HG02973 (cell line): ENCODE data around the gene ADSS2.
"Not testable (repeated sequence)": the region's sequence is repeated elsewhere in the genome, so short reads cannot be mapped to it uniquely, and the experiment has no call there.

ENCODE experiments used
- ATAC-seq: cut with Tn5 transposase; IDR thresholded peaks from one replicate; pipeline ENCODE4 v1.9.1; 2021; ENCODE audit warnings: moderate library complexity; ENCODE audit not compliant: unreplicated experiment

The ADSS2 gene

DNA sequence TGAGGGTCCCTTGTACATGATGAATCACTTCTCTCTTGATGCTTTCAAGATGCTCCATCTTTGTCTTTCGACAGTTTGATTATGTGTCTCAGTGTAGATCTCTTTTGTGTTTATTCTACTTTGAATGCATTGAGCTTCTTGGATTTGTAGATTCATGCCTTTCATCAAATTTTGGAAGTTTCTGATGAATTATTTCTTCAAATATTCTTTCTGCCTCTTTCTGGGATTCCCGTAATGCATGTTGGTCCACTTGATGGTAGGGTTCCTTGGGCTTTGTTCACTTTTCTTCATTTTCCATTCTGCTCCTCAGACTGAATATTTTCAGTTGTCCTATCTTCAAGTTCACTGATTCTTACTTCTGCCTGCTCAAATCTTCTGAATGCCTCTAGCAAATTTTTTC, 50.7 kb downstream of the ADSS2 start:
- no peak for ATAC-seq

DNA sequence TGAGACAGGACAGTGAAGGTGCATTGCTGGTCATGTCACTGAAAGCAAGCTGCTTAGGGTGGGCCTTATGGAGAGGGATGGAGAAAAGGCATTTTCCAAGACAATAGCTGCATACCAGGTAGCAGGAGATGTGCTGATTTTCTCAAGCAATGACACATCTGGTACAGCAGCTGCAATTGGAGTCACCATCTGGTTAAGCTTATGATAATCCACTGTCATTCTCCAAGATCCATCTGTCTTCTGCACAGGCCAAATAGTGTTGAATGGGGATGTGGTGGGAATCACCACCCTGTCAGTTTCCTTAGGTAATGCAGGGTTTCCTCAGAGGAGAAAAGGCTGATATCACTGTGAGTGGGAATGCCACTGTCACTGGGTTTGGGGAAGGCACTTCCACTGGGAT, 54.6 kb downstream of the ADSS2 start:
- ATAC-seq, result no peak

DNA sequence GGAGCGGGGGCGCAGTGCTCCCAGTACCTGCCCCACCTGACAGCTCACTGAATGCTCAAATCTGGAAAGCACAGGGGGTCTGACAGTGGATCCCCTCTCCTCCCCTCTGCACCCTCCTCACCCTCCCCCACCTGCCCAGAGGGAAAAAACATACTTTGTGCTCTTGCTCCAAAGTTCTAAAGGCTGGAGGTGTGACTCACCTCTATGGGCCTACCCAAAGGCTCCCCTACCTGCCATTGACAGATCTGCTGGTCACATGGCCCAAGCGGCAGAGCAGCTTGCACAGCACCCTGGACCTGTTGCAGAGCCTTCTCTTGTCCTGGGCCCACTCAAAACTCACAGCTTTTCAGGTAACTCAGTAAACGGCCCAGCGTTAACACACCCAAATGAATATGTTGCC, 55.7 kb downstream of the ADSS2 start:
- ATAC-seq, result no peak

DNA sequence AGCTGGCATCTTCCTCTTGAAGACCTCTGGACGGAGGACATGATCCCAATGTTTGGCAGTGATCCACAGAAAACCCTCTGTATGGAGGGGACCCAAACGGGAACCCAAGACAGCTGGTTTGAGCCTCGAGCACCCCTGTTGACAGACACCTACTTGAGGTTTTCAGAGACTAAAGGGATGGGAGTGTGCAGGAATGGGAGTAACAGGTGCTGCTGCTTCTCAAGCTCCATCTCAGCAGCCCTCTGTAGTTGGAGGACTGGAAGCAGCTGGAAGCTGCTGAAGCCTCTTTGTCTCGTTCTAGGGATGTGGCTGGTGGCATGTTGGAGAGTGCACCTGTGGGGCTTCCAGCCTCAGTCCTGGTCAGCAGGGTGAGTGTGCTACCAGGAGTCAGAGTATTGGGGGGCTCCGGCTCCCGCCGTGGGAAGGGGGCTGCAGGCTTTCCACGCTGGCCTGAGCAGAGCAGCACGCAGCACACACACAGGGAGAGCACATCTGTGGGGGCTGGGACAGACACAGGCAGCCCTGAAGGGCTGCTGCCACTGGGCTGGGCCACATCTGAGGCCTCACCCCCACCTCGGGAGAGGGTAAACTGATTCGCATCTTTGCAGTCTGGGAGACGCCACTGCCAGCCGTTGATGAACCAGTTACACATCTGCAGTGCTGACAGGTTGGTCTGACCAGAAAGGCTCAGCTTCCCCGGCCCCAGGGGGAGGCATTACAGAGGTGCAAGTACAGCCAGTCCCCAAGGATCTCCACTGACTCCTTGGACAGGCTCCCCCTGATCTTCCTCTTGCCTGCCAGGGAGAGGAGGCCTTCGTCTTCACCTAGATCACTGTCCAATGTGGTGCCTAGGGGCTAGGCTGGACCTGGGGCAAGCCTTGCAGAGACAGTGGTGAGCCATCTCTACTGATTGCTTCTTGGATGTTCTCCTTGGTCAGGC, 56.6 kb downstream of the ADSS2 start:
- ATAC-seq, result no peak

DNA sequence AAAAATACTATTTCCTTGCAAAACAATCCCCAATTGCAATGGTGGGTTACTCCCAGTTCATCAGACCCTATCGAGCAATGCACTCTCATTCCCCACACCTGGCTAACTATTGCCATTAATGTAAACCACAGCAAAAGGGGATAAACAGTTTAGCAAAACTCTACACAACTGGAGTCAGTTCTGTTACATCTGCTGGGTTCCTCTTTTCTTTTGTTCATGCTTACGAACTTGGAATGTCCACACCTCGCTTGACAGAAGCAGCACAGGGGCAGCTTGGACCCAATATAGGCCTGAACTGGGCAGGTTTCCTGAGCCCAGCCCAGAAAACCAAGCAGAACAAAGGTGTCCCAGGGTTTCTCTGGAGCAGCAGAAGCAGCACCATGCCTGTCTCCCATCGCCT, 57.4 kb downstream of the ADSS2 start:
- no peak for ATAC-seq

DNA sequence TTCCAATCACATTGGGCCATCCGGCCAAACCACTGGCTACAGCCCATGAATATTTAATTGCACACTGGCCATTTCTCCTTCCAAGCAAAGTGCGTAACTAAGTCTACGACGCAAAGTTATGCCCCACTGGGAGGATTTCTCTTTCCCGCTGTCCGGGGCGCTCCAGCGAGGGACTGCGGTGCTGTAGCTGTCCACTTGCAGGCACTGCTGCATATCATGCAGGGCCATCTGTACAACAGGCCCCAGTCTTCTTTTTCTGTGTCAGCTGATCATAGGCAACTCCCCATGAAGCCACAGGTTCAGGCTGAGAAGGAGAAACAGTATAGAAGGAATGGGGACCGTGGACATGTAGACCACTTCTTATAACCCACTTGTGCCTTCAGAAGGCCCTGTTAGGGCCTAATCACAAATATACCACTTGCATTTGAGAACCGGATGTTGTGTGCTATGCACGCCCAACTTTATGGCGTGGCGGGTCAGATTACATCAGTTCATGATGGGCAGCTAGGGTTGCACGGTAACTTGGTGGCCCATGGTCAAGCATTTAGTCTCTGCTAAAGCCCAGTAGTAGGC, 58.0 kb downstream of the ADSS2 start:
- no peak for ATAC-seq

DNA sequence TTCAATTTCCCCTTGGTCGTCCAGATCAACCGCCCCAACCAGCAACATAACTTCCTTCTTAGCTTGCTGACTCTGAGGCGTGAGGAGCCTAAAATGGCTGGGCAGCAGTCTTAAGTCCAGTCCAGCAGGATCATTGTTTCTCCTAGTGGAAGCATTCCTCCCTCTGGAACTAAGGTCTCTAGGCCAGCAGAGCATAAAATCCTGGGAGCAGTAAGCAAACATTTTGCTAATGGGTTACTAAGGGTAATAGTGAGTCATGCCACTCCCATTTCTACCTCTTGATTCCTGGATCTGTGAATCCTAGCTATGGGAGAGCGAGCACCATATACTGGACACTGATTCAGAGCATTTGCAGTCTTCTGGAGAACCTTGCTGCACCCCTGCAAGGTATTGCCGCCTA, 59.9 kb downstream of the ADSS2 start:
- no peak for ATAC-seq

DNA sequence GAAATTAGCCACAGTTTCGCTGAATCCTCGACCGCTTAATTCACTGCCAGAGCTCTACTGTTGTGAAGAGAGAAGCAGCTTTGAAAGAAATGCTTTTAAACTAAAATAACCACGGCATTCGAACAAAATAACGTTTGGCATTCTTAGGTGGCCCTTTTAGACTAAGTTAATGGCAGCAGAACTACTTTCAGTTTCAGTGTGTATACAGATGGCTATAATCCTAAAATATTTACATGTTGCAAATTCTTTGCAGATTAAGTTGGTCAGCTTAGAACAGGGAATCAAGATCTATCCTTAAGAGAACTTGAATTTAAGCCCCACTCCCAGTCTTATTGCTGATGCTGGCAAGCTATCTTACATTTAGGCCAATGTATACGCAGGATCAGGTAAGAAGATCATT, 62.7 kb downstream of the ADSS2 start:
- ATAC-seq, result no peak

DNA sequence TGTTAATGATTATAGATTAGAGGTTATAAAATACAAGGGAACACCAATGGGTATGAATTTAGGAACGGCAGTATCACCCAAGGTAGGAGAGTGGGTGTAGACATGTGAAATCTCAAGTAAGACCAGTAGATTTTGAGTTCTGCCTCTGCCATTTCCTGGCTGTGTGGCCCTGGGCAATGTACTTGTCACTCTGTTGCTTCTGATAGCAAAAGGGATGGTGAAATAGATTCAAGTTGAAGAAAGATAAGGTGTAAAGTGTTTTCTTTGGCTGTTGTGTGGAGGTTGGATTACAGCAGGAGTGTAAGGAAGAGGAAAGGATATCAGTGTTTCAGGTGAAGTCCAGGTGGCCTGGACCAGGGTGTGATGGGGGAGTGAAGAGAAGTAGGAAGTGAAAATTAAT, 64.3 kb downstream of the ADSS2 start:
- no peak for ATAC-seq

DNA sequence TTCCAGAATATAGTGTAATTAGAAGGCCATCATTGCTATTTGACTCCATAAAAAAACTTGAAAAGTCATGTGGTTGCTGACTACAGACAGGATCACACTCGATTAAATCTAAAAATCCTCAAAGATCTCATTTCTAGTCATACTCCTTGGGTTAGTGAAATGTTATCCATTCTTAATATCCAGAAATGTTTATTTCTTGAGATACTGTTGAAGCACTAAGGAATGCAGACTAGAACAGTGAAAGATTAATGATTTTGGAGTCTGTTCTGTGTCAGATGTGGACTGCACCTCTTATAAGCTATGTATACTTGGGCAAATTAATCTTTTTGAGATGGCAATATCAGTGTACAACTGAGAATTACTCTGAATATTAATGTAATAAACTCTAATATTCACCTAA, 65.1 kb downstream of the ADSS2 start:
- no peak for ATAC-seq

DNA sequence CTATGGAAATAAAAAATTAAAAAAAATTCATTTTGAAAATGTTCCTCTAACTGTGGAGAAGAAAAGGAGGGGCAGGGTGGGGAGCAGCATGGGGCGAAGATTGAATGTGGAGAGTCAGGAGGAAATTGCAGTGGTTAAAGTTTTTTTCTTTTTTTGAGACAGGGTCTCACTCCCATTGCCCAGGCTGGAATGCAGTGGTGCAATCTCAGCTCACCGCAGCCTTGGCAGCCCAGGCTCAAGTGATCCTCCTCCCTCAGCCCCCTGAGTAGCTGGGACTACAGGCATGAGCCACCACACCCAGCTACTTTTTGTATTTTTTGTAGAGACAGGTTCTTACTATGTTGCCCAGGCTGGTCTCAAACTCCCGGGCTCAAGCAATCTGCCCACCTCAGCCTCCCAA, 67.6 kb downstream of the ADSS2 start:
- ATAC-seq, result no peak

DNA sequence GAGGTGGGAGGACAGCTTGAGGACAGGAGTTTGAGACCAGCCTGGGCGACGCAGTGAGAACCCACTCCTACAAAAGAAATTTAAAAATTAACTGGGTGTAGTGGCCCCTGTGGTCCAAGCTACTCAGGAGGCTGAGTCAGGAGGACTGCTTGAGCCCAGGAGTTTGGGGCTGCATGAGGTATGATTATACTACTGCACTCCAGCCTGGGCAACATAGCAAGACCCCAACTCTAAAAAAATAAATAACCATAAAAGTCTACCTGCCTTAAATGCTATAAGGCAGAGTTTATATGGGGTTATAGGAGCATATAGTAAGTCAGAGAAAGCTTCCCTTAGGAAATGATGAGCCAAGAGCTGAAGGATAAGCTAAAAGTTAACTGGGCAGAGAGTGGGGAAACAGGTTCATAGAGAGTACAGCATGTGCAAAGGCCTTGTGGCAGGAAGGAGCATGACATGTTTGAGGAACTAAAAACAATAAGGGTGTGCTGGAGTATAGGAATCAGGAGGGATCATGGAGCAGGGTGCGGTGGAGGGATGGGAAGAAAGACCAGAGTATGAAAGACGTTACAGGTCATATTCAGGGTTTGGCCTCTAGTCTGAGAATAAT, 68.3 kb downstream of the ADSS2 start:
- ATAC-seq, result no peak

DNA sequence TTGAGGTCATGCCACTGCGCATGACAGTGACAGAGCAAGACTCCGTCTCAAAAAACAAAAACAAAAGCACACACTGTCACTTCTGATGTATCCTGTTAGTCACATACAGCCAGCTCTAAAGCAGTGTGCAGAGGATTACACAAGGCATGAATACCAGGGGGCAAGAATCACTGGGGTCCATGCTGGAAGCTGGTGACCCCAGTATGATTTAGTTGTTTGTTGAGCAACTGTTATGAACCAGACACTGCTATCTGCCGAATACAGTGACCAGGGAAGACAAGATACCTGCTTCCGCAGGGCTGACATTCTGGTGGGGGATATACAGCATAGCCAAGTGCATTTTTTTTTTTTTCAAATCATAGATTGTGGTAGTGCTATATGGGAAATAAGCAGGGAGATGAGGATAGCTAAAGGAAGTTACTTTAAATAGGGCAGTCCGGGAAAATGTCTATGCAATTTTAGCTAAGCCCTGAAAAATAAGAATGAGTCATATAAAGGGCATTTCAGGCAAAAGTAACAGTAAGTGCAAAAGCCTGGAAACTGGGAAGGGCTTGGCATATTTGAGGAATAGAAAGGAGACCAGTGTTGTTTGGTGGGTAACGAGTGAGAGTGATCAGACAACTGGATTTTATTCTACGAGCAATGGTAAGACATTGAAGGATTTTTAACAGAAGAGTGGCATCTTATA, 69.7 kb downstream of the ADSS2 start:
- no peak for ATAC-seq

DNA sequence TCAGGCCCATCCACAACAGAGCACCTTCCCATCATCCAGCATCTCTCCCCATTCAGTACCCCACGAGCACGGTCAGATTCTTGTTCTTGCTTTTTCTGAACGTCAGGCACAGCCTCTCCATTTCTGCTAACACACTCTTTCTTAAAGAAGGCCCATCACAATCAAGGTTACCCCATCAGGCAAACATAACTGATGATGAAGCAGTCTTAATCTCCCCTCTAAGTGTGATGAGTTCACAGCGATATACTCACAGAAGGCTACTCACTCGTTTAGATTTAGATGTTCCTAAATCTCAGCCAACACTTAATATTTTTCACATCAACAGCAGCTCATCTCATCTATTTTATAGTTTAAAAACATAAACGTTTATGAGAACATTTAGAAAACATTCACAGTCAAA, 75.6 kb downstream of the ADSS2 start:
- ATAC-seq, result no peak

DNA sequence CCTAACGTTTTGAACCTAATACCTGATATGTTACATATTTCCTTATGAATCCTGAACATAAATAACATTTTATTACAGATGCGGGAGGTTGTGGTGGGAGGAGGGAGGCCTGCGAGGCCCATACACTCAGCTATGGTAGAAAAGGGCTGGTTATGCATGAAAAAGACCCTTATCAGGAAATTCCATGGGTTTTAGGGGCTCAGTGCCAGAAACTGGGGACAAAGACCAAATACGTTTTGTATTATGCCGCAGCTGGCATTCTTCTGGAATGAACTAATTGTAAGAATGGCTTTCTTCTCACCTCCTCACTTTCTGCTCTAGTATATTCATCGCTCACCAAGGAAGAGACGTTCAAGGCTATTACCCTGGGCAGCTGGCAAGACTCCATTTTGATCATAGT, 76.7 kb downstream of the ADSS2 start:
- ATAC-seq, result no peak

DNA sequence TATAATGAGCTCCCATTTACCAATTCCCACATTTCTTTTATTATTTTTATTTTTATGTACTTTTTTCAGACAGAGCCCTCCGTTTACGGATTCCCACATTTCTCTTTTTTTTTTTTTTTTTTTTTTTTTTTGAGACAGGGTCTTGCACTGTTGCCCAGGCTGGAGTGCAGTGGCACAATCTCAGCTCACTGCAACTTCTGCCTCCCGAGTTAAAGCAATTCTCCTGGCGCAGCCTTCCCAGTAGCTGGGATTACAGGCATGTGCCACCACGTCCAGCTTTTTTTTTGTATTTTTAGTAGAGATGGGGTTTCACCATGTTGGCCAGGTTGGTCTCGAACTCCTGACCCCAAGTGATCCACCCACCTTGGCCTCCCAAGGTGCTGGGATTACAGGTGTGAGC, 77.2 kb downstream of the ADSS2 start:
- ATAC-seq, result not testable (repeated sequence)

DNA sequence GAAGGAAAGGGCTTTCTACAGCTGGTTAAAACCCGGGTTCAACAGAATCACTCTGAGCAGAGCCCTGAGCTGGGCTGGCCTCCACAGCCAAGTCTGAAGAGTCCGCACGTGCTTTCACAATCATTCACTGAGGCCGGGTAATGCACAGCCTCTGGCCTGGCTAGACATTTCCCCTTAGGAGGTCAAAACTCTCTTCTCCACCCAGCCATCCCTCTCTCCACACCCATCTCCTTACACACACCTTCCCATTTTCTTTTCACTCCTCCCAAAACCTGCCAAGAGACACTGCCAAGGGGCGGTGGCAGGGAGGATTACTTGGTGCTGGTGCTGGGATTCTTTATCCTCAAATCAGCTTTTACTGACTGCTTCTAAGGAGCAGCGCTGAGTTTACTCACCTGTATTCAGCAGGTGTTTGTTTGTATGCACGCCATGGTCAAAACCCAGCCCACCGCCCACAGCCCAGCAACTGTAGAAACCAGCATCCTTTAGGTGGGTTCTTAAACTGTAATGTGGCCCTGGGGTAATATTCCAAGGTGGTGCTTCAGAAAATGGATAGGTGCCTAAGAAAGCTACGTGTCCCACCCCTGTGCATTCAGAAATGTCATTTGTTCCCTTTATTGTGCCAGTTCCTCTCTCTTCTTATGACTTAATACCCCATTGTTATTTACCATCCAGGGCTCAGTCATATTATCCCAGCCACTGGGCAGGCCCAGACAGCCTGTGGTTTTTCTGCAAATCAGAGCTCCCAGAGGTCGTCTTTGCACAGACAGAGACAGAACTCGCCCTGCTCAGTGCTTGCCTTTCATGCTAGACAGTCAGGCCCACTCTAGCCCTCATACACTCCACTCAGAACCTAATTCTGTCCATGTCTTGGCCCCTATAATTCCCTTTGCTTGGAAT, 80.2 kb downstream of the ADSS2 start:
- ATAC-seq, result no peak

DNA sequence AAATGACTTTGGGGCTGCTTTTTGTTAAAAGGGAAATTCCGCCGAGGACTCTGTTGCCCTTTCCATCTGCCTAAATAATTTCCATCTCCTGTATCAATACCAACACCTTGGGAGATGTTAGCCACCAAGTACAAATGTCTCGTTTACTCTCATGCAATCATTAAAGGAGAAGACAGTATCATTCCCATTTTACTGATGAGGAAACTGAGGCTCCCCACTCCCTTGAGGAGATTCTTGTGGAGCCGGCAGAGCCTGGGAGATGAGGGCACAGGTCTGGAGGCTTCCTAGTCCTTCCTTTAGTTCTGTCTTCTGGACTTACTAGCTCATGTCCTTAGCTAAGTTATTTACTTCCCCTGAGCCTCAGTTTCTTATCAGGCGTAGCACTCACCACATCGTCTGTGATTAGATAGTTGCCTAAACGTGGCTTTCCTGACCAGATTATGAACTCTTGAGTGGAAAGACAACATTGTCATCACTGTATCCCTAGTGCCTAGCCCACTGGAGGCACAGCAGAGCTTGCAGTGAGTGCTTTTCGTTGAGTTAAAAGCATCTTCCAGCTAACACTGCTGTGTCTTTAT, 81.6 kb downstream of the ADSS2 start:
- no peak for ATAC-seq

DNA sequence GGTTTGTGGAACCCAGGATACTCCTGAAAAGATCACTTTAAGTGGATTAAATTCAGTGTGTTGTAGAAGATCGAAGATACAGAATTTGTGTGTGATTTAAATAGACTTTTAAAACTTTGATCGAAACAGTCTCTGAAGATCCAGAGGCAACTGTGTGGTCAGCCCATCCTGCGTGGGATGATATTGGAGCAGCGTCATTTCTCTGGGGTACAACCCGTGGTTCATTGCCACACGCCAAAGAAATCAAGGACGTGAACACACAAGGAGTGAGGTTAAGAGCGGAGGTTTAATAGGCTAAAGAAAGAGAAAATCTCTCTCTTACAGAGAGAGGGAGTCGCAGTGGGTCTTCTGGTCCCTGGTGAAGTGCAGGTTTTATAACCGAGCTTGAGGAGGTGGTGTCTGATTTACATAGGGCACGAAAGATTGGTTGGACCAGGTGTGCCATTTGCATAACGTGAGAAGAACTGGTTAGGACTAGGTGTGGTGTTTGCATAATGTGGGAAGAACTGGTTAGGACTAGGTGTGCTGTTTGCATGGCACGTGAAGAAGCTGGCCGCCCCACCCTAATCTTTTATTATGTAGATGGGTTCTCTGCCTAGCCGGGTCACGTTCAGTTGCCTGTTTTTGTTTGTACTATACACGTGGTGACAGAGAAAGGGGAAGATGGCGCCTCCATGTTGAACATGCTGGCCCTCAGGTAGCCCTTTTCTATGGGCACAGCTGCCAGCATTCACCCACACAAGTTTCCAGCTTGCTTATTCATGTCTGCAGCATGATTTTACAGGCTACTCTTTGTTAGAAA, 82.3 kb downstream of the ADSS2 start:
- ATAC-seq, result no peak
